ENCODE results near the gene FXYD2. TPM values are rescaled to one million over a fixed set of nuclear protein-coding genes. Genes with fewer than 3 reads are reported as not detected.

The FXYD2 gene
- total and polyA plus RNA-seq, 2 of the 4 experiments (the other 2 are of a cell fraction): 0.09 TPM; not detected in 1

DNA sequence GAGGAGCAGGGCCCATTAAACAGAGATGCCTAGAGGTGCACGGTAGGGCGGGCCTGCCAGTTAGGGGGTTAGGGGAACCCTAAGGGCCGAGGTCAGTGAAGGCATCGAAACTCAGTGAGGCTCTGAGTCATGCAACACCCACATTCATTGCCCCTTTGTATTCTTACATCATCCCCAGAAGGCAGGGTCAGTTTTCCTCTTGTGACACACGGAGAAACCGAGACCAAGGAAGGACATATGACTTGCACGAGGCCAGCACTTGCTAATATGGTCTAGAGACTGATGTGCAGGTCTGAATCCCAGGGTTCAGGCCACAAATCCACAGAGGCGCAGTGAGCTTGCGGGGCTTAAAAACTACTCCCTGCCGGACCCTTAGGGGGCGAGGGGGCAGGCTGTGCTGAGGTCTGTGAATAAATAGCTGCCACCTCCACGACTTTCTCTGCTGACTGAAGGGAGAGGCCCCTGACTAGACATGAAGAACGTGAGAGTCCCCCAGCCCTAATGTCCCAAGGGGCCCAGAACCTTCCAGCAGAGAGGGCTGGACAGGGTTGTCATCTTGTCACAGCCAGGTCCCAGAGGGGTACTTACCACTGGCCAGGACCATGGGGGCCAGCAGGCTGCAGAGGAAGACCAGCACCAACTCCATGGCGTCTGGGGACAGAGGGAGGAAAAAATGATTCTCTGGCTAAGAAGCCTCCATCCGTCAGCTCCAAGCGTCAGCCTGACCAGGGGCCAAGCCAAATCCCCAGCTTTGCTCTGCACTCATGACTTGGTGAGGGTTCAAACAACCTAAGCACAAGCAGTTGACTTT is 17.8 kb upstream of the FXYD2 start:
- no TSS peak for BruUV-seq (replicated peaks)
- Histone ChIP-seq H3K14ac (replicated peaks; ENCODE audit: low read depth, low read length) (no peak overlapping the region), H2BK15ac (ENCODE audit: low read depth, low read length) (no peak overlapping the region), H3K4me2 (ENCODE audit: low read depth, low read length) (no peak overlapping the region), H4K20me1 (ENCODE audit: insufficient read depth, low read length) (no peaks in the 10 kb centered on the region), H2BK5ac (ENCODE audit: low read depth, low read length, poor library complexity, severe bottlenecking) (no peak overlapping the region), H3K9me1 (ENCODE audit: insufficient read depth, low read length) (no peaks in the 10 kb centered on the region), H4K5ac (ENCODE audit: low read depth, low read length) (no peak overlapping the region), H3K9me3 (ENCODE audit: control insufficient read depth, insufficient read depth, low read length) (no peaks in the 10 kb centered on the region), H2AK5ac (ENCODE audit: low read depth, low read length) (no peak overlapping the region), H3K18ac (ENCODE audit: low read depth, low read length) (no peak overlapping the region), H3K4me1 (ENCODE audit: control insufficient read depth, insufficient read depth, low read length) (no peaks in the 10 kb centered on the region), H3K36me3 (ENCODE audit: control insufficient read depth, insufficient read depth, low read length) (no peaks in the 10 kb centered on the region), H2BK20ac (ENCODE audit: low read depth, low read length) (no peak overlapping the region), H2BK120ac (ENCODE audit: low read depth, low read length) (no peak overlapping the region), H3K56ac (ENCODE audit: extremely low read depth, insufficient read depth, low read length) (no peak overlapping the region), H3K23ac (ENCODE audit: low read depth, low read length) (no peak overlapping the region), H3K27me3 (ENCODE audit: control insufficient read depth, insufficient read depth, low read length) (peaks cover 15% of the 10 kb centered on the region), H3K4me3 (ENCODE audit: insufficient read depth, low read depth, low read length) (no peak overlapping the region), H3K27ac (ENCODE audit: insufficient read depth, low read length) (no peak overlapping the region), H2AFZ (replicated peaks; ENCODE audit: low read length, poor library complexity) (peak overlapping the region; percentile 32), H3K4ac (ENCODE audit: low read depth, low read length) (no peak overlapping the region), H3K79me1 (ENCODE audit: low read depth in 1 of 2, low read length in 2 of 2) (no peaks in the 10 kb centered on the region), H3K9ac (ENCODE audit: low read depth, low read length) (no peak overlapping the region), H2AK9ac (replicated peaks; ENCODE audit: low read depth, low read length, poor library complexity) (no peak overlapping the region), H4K8ac (ENCODE audit: low read depth in 2 of 2, low read length in 2 of 2) (no peak overlapping the region), H4K91ac (ENCODE audit: insufficient read depth, low read depth, low read length) (no peak overlapping the region)
- in situ Hi-C loops (cut with MboI; ENCODE audit: low sequenced_read_pairs) (loop anchor here (5.0 kb wide), 1 partner anchor 105 kb away; no protein-coding TSS in a partner anchor), intact Hi-C loops (cut with micrococcal nuclease) (no loop called here), dilution Hi-C loops (cut with HindIII; ENCODE audit: low sequenced_read_pairs, unreplicated experiment) (no loop called here)
- POLR2A ChIA-PET (ENCODE audit: unreplicated experiment): no interaction called here
- DNase-seq (no peak), ATAC-seq (ENCODE audit: low read depth) (no peak)
- CTCF ChIA-PET: interaction anchor here (0.6 to 2.4 kb wide), 3 partner anchors 8 to 105 kb away, joined by 3 to 12 read pairs (median 3); no protein-coding TSS in a partner anchor
- TF ChIP-seq CEBPB (IDR thresholded peaks at IDR 0.05; ENCODE audit: low read depth, low read length): 0 out of 2 replicates have a peak, but pooled peaks have one; percentile 3
- no peak for TF ChIP-seq MAFK (IDR thresholded peaks at IDR 0.05; ENCODE audit: low read depth, low read length)
- WGBS, 2 experiments (ENCODE audit: extremely low coverage in 2 of 2, insufficient read length in 1 of 2): 93% methylated on average over 5 of the region's 16 CpGs; no CpG with 5 or more reads in 1 of the 2 experiments

All from IMR-90 (cell line).